Activated CD8-positive, alpha-beta T cell treated with anti-CD3 and anti-CD28 coated beads for 36 hours (primary cell): ENCODE results near the gene TMEM169. TPM values are rescaled to one million over a fixed set of nuclear protein-coding genes. Genes with fewer than 3 reads are reported as not detected.
A peak's percentile ranks its signal among the peaks of the same experiment; 100 is the strongest.

ENCODE experiments used
- ATAC-seq: fragments of 200-7000 bp; cut with Tn5 transposase; one replicate; pipeline ENCODE4 v1.10.0; 2021; ENCODE audit warnings: mild to moderate bottlenecking, moderate library complexity
- CTCF ChIA-PET: fragments of 350-600 bp; sonication (Branson Sonifier 250); formaldehyde crosslinking; loops from one replicate; lab custom pipeline; 2021; ENCODE audit warnings: antibody characterized with exemption; lab: Charles Lee
- POLR2A ChIA-PET: fragments of 350-600 bp; sonication (Branson Sonifier 250); formaldehyde crosslinking; loops from one replicate; lab custom pipeline; 2021; ENCODE audit warnings: antibody characterized with exemption; lab: Charles Lee
- DNase-seq: peaks from one replicate; pipeline ENCODE4 v3.0.0-alpha.2; 2020
- H3K27ac Mint-ChIP-seq: one replicate; pipeline ENCODE4 v1.8.0; 2021; ENCODE audit warnings: mild to moderate bottlenecking, mixed read lengths
- H3K27me3 Mint-ChIP-seq: one replicate; pipeline ENCODE4 v1.8.0; 2021; ENCODE audit warnings: mixed read lengths
- H3K36me3 Mint-ChIP-seq: one replicate; pipeline ENCODE4 v1.8.0; 2021; ENCODE audit warnings: low read depth, mixed read lengths
- H3K4me1 Mint-ChIP-seq: one replicate; pipeline ENCODE4 v1.8.0; 2021; ENCODE audit warnings: low read depth, mixed read lengths
- H3K4me3 Mint-ChIP-seq: one replicate; pipeline ENCODE4 v1.8.0; 2021; ENCODE audit warnings: mild to moderate bottlenecking, moderate library complexity, mixed read lengths
- H3K9me3 Mint-ChIP-seq: one replicate; pipeline ENCODE4 v1.8.0; 2021; ENCODE audit warnings: mixed read lengths
- intact Hi-C: fragments of 100-400 bp; cut with micrococcal nuclease; formaldehyde crosslinking; loops from one replicate; pipeline ENCODE4 v1.10.0; 2022
- total RNA-seq, 2 experiments: library from RNA; stranded (reverse); gene quantifications; one replicate each; pipeline ENCODE4 v1.2.3, GENCODE V29; 2021
- TF ChIP-seq, protein P1 (sequence below): fragments of 200-600 bp; IDR thresholded peaks from one replicate; pipeline ENCODE4 v1.8.0; 2022; ENCODE audit warnings: antibody characterized with exemption, mild to moderate bottlenecking

The TMEM169 gene
- total RNA-seq, 2 experiments from 2014 or later, result 0.76 to 0.83 TPM

GRCh38 chr2:216069028-216069427 is 12.7 kb upstream of the TMEM169 start:
- Mint-ChIP-seq H3K4me3 (no peak overlapping the region), H3K36me3 (peaks cover 5% of the 10 kb centered on the region), H3K9me3 (no peaks in the 10 kb centered on the region), H3K27ac (no peak overlapping the region), H3K4me1 (peaks cover 17% of the 10 kb centered on the region), H3K27me3 (no peaks in the 10 kb centered on the region)
- ChIA-PET POLR2A (interaction anchor here (0.5 kb wide), 1 partner anchor 148 kb away, joined by 3 read pairs; no protein-coding TSS in a partner anchor), CTCF (interaction anchor here (1.7 to 3.5 kb wide), 3 partner anchors 11 to 36 kb away, joined by 4 to 11 read pairs (median 4); partner anchors contain the start of genes PECR and TMEM169)
- no peak for ATAC-seq
- intact Hi-C loops, result no loop called here
- TF ChIP-seq, protein P1, sequence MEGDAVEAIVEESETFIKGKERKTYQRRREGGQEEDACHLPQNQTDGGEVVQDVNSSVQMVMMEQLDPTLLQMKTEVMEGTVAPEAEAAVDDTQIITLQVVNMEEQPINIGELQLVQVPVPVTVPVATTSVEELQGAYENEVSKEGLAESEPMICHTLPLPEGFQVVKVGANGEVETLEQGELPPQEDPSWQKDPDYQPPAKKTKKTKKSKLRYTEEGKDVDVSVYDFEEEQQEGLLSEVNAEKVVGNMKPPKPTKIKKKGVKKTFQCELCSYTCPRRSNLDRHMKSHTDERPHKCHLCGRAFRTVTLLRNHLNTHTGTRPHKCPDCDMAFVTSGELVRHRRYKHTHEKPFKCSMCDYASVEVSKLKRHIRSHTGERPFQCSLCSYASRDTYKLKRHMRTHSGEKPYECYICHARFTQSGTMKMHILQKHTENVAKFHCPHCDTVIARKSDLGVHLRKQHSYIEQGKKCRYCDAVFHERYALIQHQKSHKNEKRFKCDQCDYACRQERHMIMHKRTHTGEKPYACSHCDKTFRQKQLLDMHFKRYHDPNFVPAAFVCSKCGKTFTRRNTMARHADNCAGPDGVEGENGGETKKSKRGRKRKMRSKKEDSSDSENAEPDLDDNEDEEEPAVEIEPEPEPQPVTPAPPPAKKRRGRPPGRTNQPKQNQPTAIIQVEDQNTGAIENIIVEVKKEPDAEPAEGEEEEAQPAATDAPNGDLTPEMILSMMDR, result no peak
- DNase-seq, result no peak

GRCh38 chr2:216070195-216070594 is 11.5 kb upstream of the TMEM169 start:
- ATAC-seq (no peak), DNase-seq (no peak)
- POLR2A ChIA-PET, result no interaction called here
- peaks cover 5% of the 10 kb centered on the region for H3K36me3 Mint-ChIP-seq
- CTCF ChIA-PET, result interaction anchor here (1.2 to 3.5 kb wide), 3 partner anchors 11 to 37 kb away, joined by 5 to 11 read pairs (median 10); partner anchors contain the start of genes PECR and TMEM169
- no peak overlapping the region for H3K4me3 Mint-ChIP-seq
- H3K27me3 Mint-ChIP-seq, result no peaks in the 10 kb centered on the region
- H3K4me1 Mint-ChIP-seq, result peaks cover 24% of the 10 kb centered on the region
- TF ChIP-seq, protein P1, result no peak
- intact Hi-C loops, result no loop called here
- no peak overlapping the region for H3K27ac Mint-ChIP-seq
- no peaks in the 10 kb centered on the region for H3K9me3 Mint-ChIP-seq

GRCh38 chr2:216071111-216071851 is 10.4 kb upstream of the TMEM169 start:
- DNase-seq, result no peak
- H3K27ac Mint-ChIP-seq, result no peak overlapping the region
- CTCF ChIA-PET, result interaction anchor here (0.6 to 3.5 kb wide), 3 partner anchors 12 to 38 kb away, joined by 4 to 11 read pairs (median 10); partner anchors contain the start of gene XRCC5
- ATAC-seq, result no peak
- H3K4me1 Mint-ChIP-seq, result peaks cover 32% of the 10 kb centered on the region
- H3K9me3 Mint-ChIP-seq, result no peaks in the 10 kb centered on the region
- intact Hi-C loops, result no loop called here
- peaks cover 5% of the 10 kb centered on the region for H3K36me3 Mint-ChIP-seq
- TF ChIP-seq, protein P1, result no peak
- H3K4me3 Mint-ChIP-seq, result no peak overlapping the region
- POLR2A ChIA-PET, result no interaction called here
- no peaks in the 10 kb centered on the region for H3K27me3 Mint-ChIP-seq

DNA sequence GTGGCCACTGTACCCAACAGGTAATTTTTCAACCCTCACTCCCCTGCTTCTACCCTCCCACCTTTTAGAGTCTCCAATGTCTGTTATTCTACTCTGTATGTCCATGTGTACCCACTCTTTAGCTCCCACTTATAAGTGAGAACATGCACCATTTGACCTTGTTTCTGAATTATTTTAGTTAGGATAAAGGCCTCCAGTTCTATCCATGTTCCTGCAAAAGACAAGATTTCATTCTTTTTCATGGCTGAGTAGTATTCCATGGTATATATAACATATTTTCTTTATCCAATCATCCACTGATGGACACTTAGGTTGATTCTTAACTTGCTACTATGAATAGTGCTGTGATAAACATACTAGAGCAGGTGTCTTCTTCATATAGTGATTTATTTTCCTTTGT is 9.2 kb upstream of the TMEM169 start:
- TF ChIP-seq, protein P1, result no peak
- H3K27me3 Mint-ChIP-seq, result no peaks in the 10 kb centered on the region
- ChIA-PET CTCF (interaction anchor here (0.8 to 2.6 kb wide), 2 partner anchors 13 to 38 kb away, joined by 3 to 8 read pairs; no protein-coding TSS in a partner anchor), POLR2A (interaction anchor here (0.6 kb wide), 1 partner anchor 407 kb away, joined by 3 read pairs; no protein-coding TSS in a partner anchor)
- intact Hi-C loops, result no loop called here
- H3K9me3 Mint-ChIP-seq, result no peaks in the 10 kb centered on the region
- ATAC-seq (no peak), DNase-seq (no peak)
- peaks cover 32% of the 10 kb centered on the region for H3K4me1 Mint-ChIP-seq
- no peak overlapping the region for H3K27ac Mint-ChIP-seq
- peaks cover 5% of the 10 kb centered on the region for H3K36me3 Mint-ChIP-seq
- H3K4me3 Mint-ChIP-seq, result no peak overlapping the region

- POLR2A ChIA-PET, result interaction anchor here (0.7 kb wide), 1 partner anchor 36 kb away, joined by 3 read pairs; no protein-coding TSS in a partner anchor
- no peak for DNase-seq
- H3K9me3 Mint-ChIP-seq, result no peaks in the 10 kb centered on the region
- peak; percentile 91 for ATAC-seq
- peak overlapping the region; percentile 50 for H3K27ac Mint-ChIP-seq
- CTCF ChIA-PET, result interaction anchor here (1.2 to 2.6 kb wide), 3 partner anchors 11 to 39 kb away, joined by 3 to 8 read pairs (median 4); no protein-coding TSS in a partner anchor
- intact Hi-C loops, result no loop called here
- H3K4me1 Mint-ChIP-seq, result peaks cover 32% of the 10 kb centered on the region
- peaks cover 5% of the 10 kb centered on the region for H3K36me3 Mint-ChIP-seq
- no peaks in the 10 kb centered on the region for H3K27me3 Mint-ChIP-seq
- H3K4me3 Mint-ChIP-seq, result no peak overlapping the region
- TF ChIP-seq, protein P1, result no peak
These were observed 7.9 kb upstream of the TMEM169 start for GRCh38 chr2:216073773-216074172.
